ENCODE results near the gene KRTAP12-4.
"Not testable (repeated sequence)": the region's sequence is repeated elsewhere in the genome, so short reads cannot be mapped to it uniquely, and the experiment has no call there.

Gene KRTAP12-4

DNA sequence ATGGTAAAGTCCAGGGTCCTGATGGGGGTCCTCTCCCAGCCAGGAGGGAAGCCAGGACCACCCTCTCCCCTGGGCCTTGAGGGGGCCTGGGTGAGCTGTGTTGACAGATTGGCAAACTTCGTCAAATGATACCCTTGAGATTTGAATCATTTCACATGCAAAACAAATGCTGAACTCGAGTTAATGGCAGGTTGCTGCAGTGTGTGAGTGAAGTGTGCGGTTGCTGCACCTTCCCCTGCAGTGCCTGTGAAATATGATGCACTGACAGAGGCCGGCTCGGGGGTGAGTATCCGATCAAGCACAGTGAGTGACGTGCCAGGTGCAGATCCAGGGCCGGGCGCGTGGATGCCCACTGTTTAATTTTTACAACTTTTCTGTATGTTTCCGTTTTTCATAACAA is 33.2 kb upstream of the KRTAP12-4 start:
- Histone ChIP-seq H3K9me3 (ENCODE audit: insufficient read depth, low read length) (no peaks in the 10 kb centered on the region), H2AFZ (ENCODE audit: low read depth, low read length) (no peak overlapping the region), H3K4me2 (ENCODE audit: low read length) (no peak overlapping the region), H3K36me3 (replicated peaks; ENCODE audit: low read depth, low read length) (no peaks in the 10 kb centered on the region), H3K27ac (ENCODE audit: low read length) (no peak overlapping the region), H3K4me3 (ENCODE audit: low read length) (no peak overlapping the region), H3K4me1 (ENCODE audit: low read length) (no peaks in the 10 kb centered on the region), H3K27me3 (ENCODE audit: low read depth, low read length) (no peaks in the 10 kb centered on the region), H3K79me2 (ENCODE audit: low read length) (no peaks in the 10 kb centered on the region), H3K9ac (ENCODE audit: low read length) (no peak overlapping the region), H4K20me1 (ENCODE audit: insufficient read depth, low read length) (no peaks in the 10 kb centered on the region)
- no peak for TF ChIP-seq EZH2phosphoT487 (IDR thresholded peaks at IDR 0.05; ENCODE audit: low read depth)
- TF ChIP-seq, protein P1, sequence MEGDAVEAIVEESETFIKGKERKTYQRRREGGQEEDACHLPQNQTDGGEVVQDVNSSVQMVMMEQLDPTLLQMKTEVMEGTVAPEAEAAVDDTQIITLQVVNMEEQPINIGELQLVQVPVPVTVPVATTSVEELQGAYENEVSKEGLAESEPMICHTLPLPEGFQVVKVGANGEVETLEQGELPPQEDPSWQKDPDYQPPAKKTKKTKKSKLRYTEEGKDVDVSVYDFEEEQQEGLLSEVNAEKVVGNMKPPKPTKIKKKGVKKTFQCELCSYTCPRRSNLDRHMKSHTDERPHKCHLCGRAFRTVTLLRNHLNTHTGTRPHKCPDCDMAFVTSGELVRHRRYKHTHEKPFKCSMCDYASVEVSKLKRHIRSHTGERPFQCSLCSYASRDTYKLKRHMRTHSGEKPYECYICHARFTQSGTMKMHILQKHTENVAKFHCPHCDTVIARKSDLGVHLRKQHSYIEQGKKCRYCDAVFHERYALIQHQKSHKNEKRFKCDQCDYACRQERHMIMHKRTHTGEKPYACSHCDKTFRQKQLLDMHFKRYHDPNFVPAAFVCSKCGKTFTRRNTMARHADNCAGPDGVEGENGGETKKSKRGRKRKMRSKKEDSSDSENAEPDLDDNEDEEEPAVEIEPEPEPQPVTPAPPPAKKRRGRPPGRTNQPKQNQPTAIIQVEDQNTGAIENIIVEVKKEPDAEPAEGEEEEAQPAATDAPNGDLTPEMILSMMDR (IDR thresholded peaks at IDR 0.05; ENCODE audit: low read depth, low read length): no peak

DNA sequence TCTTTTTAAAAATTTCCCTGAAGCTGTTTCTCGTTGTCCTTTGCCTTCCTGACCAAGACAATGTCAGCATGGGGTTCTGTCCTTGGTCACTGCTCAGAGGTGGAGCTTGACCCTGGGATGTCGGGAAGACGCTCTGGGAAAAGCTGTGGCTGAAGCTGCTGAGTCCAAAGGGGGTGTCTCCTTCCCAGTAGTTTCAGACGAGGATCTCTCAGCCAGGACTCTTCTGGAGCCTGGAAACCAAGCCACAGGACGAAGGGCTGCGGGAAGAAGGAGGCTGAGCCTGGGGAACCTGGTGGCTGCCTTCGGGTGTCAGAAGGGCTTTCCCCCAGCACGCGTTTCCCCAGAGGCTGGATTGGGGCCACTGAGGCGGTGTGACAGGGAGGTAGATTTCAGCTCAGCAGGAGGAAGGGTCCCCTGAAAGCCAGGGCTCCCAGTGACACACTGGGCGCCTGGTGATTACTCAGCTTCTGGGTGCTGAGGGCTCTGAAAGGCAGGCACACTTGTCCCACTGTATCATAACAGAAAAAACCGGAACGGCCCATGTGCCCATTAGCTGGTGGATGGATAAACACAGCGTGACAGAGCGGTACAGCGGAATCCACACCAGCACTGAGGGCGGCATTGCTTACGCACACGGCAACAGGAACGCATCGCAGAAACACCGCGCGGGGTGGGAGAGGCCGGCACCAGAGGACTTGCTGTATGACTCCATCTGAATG is 32.5 kb upstream of the KRTAP12-4 start:
- H3K27ac ChIP-seq (ENCODE audit: low read length): no peak overlapping the region
- no peaks in the 10 kb centered on the region for H3K27me3 ChIP-seq (ENCODE audit: low read depth, low read length)
- H3K36me3 ChIP-seq (replicated peaks; ENCODE audit: low read depth, low read length): no peaks in the 10 kb centered on the region

DNA sequence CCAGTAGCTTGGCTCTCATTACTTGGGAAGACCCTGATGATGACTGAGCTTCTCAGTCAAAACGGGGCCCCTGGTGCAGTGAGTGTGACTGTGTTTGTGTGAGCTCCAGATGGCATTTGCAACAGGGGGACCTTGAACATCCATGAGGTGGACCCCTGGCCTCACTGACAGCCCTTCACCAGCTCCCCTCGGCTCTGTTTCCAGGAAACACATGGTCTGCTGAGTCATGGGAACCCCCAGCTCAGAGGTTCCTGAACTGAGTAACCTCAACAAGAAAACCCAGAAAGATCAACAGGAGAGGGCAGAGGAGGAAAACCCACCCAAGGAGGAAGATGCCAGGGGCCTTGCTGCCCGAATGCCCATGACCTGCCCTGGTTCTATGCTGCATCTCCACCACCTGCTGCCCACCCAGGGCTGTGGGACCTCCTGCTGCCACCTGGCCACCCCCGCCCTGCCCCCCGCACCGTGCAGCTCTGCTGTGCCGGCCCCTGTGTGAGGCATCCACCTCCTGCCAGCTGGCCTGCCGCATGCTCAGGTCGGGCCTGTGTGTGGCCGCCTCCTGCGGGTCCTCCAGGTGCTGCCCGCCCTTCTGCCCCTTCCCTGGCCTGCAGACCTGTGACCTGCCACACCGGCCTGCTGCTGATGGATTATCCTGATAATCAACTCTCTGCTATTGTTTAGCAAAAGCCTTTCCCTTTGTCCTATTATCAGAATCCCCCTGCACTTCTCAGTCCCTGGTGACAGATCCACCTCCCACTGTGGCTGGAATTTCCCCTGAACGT is 31.7 kb upstream of the KRTAP12-4 start:
- H4K20me1 ChIP-seq (ENCODE audit: insufficient read depth, low read length): no peaks in the 10 kb centered on the region
- no peaks in the 10 kb centered on the region for H3K79me2 ChIP-seq (ENCODE audit: low read length)
- H3K36me3 ChIP-seq (replicated peaks; ENCODE audit: low read depth, low read length): no peaks in the 10 kb centered on the region
- H3K4me3 ChIP-seq (ENCODE audit: low read length): no peak overlapping the region
- H3K4me2 ChIP-seq (ENCODE audit: low read length): no peak overlapping the region
- H3K9ac ChIP-seq (ENCODE audit: low read length): no peak overlapping the region
- no peaks in the 10 kb centered on the region for H3K27me3 ChIP-seq (ENCODE audit: low read depth, low read length)
- H3K4me1 ChIP-seq (ENCODE audit: low read length): no peaks in the 10 kb centered on the region
- H2AFZ ChIP-seq (ENCODE audit: low read depth, low read length): no peak overlapping the region
- no peaks in the 10 kb centered on the region for H3K9me3 ChIP-seq (ENCODE audit: insufficient read depth, low read length)
- TF ChIP-seq, protein P1 (IDR thresholded peaks at IDR 0.05; ENCODE audit: low read depth, low read length): no peak
- no peak for TF ChIP-seq EZH2phosphoT487 (IDR thresholded peaks at IDR 0.05; ENCODE audit: low read depth)
- H3K27ac ChIP-seq (ENCODE audit: low read length): no peak overlapping the region

More for the DNA sequence above, 32.5 kb upstream of the KRTAP12-4 start:
- H4K20me1 ChIP-seq (ENCODE audit: insufficient read depth, low read length): no peaks in the 10 kb centered on the region
- no peaks in the 10 kb centered on the region for H3K79me2 ChIP-seq (ENCODE audit: low read length)
- no peak overlapping the region for H3K4me2 ChIP-seq (ENCODE audit: low read length)
- no peak overlapping the region for H3K9ac ChIP-seq (ENCODE audit: low read length)
- no peak for TF ChIP-seq EZH2phosphoT487 (IDR thresholded peaks at IDR 0.05; ENCODE audit: low read depth)
- TF ChIP-seq, protein P1 (IDR thresholded peaks at IDR 0.05; ENCODE audit: low read depth, low read length): no peak
- no peak overlapping the region for H2AFZ ChIP-seq (ENCODE audit: low read depth, low read length)
- no peaks in the 10 kb centered on the region for H3K9me3 ChIP-seq (ENCODE audit: insufficient read depth, low read length)
- H3K4me1 ChIP-seq (ENCODE audit: low read length): no peaks in the 10 kb centered on the region
- H3K4me3 ChIP-seq (ENCODE audit: low read length): no peak overlapping the region

DNA sequence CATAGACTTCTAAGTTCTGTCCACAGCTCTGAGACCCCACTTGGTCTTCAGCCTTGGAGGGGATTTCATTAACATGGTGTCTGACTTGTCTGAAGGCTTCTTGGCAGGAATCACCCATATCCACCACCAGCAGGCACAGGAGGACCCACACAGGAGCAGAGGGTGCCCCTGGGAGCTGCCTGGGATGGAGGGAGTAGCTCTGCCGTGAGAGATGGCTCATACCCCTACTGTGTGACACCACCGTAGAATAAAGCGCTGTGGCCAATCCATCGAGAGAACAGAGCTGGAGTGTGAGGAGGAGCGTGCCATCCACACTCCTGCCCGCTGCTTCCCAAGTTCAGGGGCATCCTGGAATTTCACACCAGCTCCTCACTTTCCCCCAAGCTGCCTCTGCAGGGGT is 30.6 kb upstream of the KRTAP12-4 start:
- H3K79me2 ChIP-seq (ENCODE audit: low read length); H3K9ac ChIP-seq (ENCODE audit: low read length); H3K27me3 ChIP-seq (ENCODE audit: low read depth, low read length); H3K9me3 ChIP-seq (ENCODE audit: insufficient read depth, low read length); H4K20me1 ChIP-seq (ENCODE audit: insufficient read depth, low read length); H3K4me2 ChIP-seq (ENCODE audit: low read length); H2AFZ ChIP-seq (ENCODE audit: low read depth, low read length); H3K27ac ChIP-seq (ENCODE audit: low read length); H3K4me1 ChIP-seq (ENCODE audit: low read length); H3K36me3 ChIP-seq (replicated peaks; ENCODE audit: low read depth, low read length); H3K4me3 ChIP-seq (ENCODE audit: low read length): not testable (repeated sequence)

Measured in OCI-LY3 (cell line).